B cell (primary cell): Measurements from ENCODE around the gene TOP2B. TPM values are rescaled to one million over a fixed set of nuclear protein-coding genes. Genes with fewer than 3 reads are reported as not detected.

ENCODE experiments used
- ATAC-seq: fragments of 200-7000 bp; cut with Tn5 transposase; one replicate; pipeline ENCODE4 v1.10.0; 2021; ENCODE audit warnings: low read depth, mild to moderate bottlenecking, moderate number of reproducible peaks, moderate library complexity
- CTCF ChIA-PET: fragments of 350-600 bp; sonication (Branson Sonifier 250); formaldehyde crosslinking; loops from one replicate; lab custom pipeline; 2021; ENCODE audit warnings: antibody characterized with exemption, inconsistent platforms; lab: Charles Lee
- POLR2A ChIA-PET: fragments of 350-600 bp; sonication (Branson Sonifier 250); formaldehyde crosslinking; loops from one replicate; lab custom pipeline; 2021; ENCODE audit warnings: antibody characterized with exemption; lab: Charles Lee
- DNase-seq: peaks from one replicate; pipeline ENCODE4 v3.0.0; 2013
- H2AFZ ChIP-seq: 2 replicates; pipeline ENCODE4 v1.6.1; 2012; ENCODE audit warnings: mild to moderate bottlenecking, low read depth, low read length; ENCODE audit not compliant: insufficient read depth, poor library complexity, severe bottlenecking
- H3K27ac ChIP-seq, 2 donors: 1 replicate in 1 of 2; 2 replicates in 1 of 2; pipeline ENCODE4 v1.5.1; 2012 to 2013; ENCODE audit warnings: low read length in 2 of 2, mild to moderate bottlenecking in 2 of 2, moderate library complexity in 1 of 2
- H3K27me3 ChIP-seq, 4 experiments: fragments of 200-600 bp in 1 of 4; sonication (generic) in 1 of 4; replicated peaks in 1 of 4; 1 replicate in 2 of 4; 2 replicates in 2 of 4; pipeline versions ENCODE4 v1.6.1 to v1.7.0; 2013 to 2016; ENCODE audit warnings: low read length in 3 of 4, mild to moderate bottlenecking in 2 of 4, mixed read lengths in 1 of 4, moderate library complexity in 1 of 4; ENCODE audit not compliant: insufficient read depth in 4 of 4, control insufficient read depth in 3 of 4; ENCODE audit errors: control extremely low read depth in 1 of 4
- H3K36me3 ChIP-seq, 2 experiments: replicated peaks in 1 of 2; 1 replicate in 1 of 2; 2 replicates in 1 of 2; pipeline versions ENCODE4 v1.6.1 to v1.7.1; 2013; ENCODE audit warnings: low read length in 1 of 2; ENCODE audit not compliant: insufficient read depth in 2 of 2, control insufficient read depth in 1 of 2; ENCODE audit errors: control extremely low read depth in 1 of 2, extremely low read depth in 1 of 2
- H3K4me1 ChIP-seq, 2 donors: fragments of 200-600 bp in 1 of 2; sonication (generic) in 1 of 2; 1 replicate in 1 of 2; 2 replicates in 1 of 2; pipeline versions ENCODE4 v1.5.1 to v1.6.1; 2013 to 2017; ENCODE audit warnings: low read length in 2 of 2; ENCODE audit not compliant: control insufficient read depth in 2 of 2, insufficient read depth in 2 of 2
- H3K4me2 ChIP-seq: replicated peaks from 2 replicates; pipeline ENCODE3; 2012; ENCODE audit warnings: mild to moderate bottlenecking, low read depth, low read length; ENCODE audit not compliant: poor library complexity, severe bottlenecking
- H3K4me3 ChIP-seq, 5 experiments: fragments of 200-600 bp in 1 of 5; sonication (generic) in 1 of 5; 1 replicate in 3 of 5; 2 replicates in 2 of 5; pipeline versions ENCODE4 v1.5.1 to v1.7.0; 2011 to 2016; ENCODE audit warnings: low read length in 4 of 5, mild to moderate bottlenecking in 4 of 5, low read depth in 2 of 5, control low read depth in 1 of 5, moderate library complexity in 1 of 5; ENCODE audit not compliant: insufficient read depth in 1 of 5; ENCODE audit errors: control extremely low read depth in 1 of 5, extremely low read depth in 1 of 5
- H3K79me2 ChIP-seq: fragments of 200-600 bp; sonication (generic); one replicate; pipeline ENCODE4 v1.6.0; 2016; ENCODE audit warnings: low read length; ENCODE audit not compliant: control insufficient read depth, insufficient read depth
- H3K9ac ChIP-seq: fragments of 200-600 bp; sonication (generic); 2 replicates; pipeline ENCODE4 v1.6.1; 2017; ENCODE audit warnings: mild to moderate bottlenecking, low read length, moderate library complexity
- H3K9me3 ChIP-seq, 3 donors: one replicate each; pipeline versions ENCODE4 v1.6.1 to v1.7.1; 2013; ENCODE audit warnings: low read length in 2 of 3; ENCODE audit not compliant: control insufficient read depth in 2 of 3, insufficient read depth in 1 of 3; ENCODE audit errors: control extremely low read depth in 1 of 3
- H4K20me1 ChIP-seq: 2 replicates; pipeline ENCODE4 v1.6.0; 2012; ENCODE audit warnings: mild to moderate bottlenecking, low read length; ENCODE audit not compliant: insufficient read depth, control insufficient read depth, poor library complexity, severe bottlenecking
- H3K27ac Mint-ChIP-seq: one replicate; pipeline ENCODE4 v1.8.0; 2021; ENCODE audit warnings: mixed read lengths
- H3K27me3 Mint-ChIP-seq: one replicate; pipeline ENCODE4 v1.8.0; 2021; ENCODE audit warnings: mixed read lengths
- H3K4me1 Mint-ChIP-seq: one replicate; pipeline ENCODE4 v1.8.0; 2021; ENCODE audit warnings: mixed read lengths
- H3K4me3 Mint-ChIP-seq: one replicate; pipeline ENCODE4 v1.8.0; 2021; ENCODE audit warnings: mixed read lengths
- H3K9me3 Mint-ChIP-seq: one replicate; pipeline ENCODE4 v1.8.0; 2022; ENCODE audit warnings: mixed read lengths; ENCODE audit not compliant: insufficient read depth
- CTCF ChIP-seq: fragments of 200-600 bp; IDR thresholded peaks from one replicate; pipeline ENCODE4 v1.8.0; 2022; ENCODE audit warnings: antibody characterized with exemption, mild to moderate bottlenecking
- EZH2 ChIP-seq: IDR thresholded peaks from 2 replicates; pipeline ENCODE4 v1.6.1; 2012; ENCODE audit warnings: borderline replicate concordance, low read depth, mild to moderate bottlenecking, moderate library complexity, low read length; ENCODE audit not compliant: insufficient read depth, poor library complexity, severe bottlenecking
- WGBS: methylation state at CpG from one replicate; pipeline ENCODE4 v1.1.5; 2013; ENCODE audit warnings: missing lambda C conversion rate; ENCODE audit not compliant: insufficient coverage; 5-methylcytosine and 5-hydroxymethylcytosine counted together
- intact Hi-C: fragments of 100-400 bp; cut with micrococcal nuclease; formaldehyde crosslinking; loops from one replicate; pipeline ENCODE4 v1.10.0; 2022
- polyA plus RNA-seq: library from polyadenylated mRNA; depleted of rRNA; stranded (reverse); fragments of >200 nt; gene quantifications from 2 replicates; pipeline ENCODE4 v1.2.3, GENCODE V29; 2012
- total RNA-seq, 2 donors: library from RNA; stranded (reverse); fragments of 120-200 nt in 1 of 2; gene quantifications; 1 replicate in 1 of 2; 2 replicates in 1 of 2; pipeline versions ENCODE4 v1.2.3 to v1.2.4, GENCODE V29; 2013 to 2022

Gene TOP2B
- total and polyA plus RNA-seq, 2 donors (not counting 1 experiment from before 2014, with no cell fraction given): 22.2 to 149 TPM

DNA sequence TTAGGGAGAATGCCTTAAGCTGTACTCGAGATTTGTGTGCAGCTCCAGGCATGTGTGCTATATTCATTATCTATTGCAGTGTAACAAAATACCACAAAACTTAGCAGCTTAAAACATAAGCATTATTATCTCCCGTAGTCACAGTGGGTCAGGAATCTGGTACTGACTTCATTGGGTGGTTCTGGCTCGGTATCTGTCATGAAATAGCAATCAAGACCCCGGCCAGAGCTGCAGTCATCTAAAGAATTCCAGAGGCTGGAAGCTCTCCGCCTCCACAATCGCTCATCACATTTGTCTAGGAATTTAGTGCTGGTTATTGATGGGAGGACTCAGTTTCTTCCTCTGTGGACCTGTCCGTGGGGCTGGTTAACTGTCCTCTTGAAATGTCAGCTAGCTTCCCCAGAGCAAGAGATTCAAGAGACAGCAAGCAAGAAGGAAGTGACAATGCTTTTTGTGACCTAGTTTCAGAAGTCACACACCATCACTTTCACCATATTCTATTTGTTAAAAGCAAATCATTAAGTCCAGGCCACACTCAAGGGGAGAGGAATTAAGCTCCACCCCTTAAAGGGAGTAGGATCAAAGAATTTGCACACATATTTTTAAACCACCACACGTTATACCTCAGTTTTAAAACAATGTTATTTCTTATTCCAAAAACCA lies 76.1 kb downstream of the TOP2B start:
- Mint-ChIP-seq H3K4me1 (no peaks in the 10 kb centered on the region), H3K27me3 (no peaks in the 10 kb centered on the region), H3K27ac (no peak overlapping the region), H3K4me3 (no peak overlapping the region), H3K9me3 (no peaks in the 10 kb centered on the region)
- H3K4me1 ChIP-seq: no peaks in the 10 kb centered on the region
- no peaks in the 10 kb centered on the region for H3K27me3 ChIP-seq
- no peak overlapping the region for H3K4me3 ChIP-seq
- H3K9ac ChIP-seq: no peak overlapping the region
- DNase-seq: no peak
- 100% methylated on average over 5 of the region's 8 CpGs for WGBS
- no peak overlapping the region for H3K27ac ChIP-seq
- no peaks in the 10 kb centered on the region for H4K20me1 ChIP-seq
- CTCF ChIA-PET: no interaction called here
- POLR2A ChIA-PET: no interaction called here
- H3K4me2 ChIP-seq: no peak overlapping the region
- ATAC-seq: no peak
- H3K36me3 ChIP-seq: no peaks in the 10 kb centered on the region
- TF ChIP-seq EZH2 (no peak), CTCF (no peak)
- intact Hi-C loops: no loop called here
- H2AFZ ChIP-seq: no peak overlapping the region
- H3K79me2 ChIP-seq: no peaks in the 10 kb centered on the region
- no peaks in the 10 kb centered on the region for H3K9me3 ChIP-seq

DNA sequence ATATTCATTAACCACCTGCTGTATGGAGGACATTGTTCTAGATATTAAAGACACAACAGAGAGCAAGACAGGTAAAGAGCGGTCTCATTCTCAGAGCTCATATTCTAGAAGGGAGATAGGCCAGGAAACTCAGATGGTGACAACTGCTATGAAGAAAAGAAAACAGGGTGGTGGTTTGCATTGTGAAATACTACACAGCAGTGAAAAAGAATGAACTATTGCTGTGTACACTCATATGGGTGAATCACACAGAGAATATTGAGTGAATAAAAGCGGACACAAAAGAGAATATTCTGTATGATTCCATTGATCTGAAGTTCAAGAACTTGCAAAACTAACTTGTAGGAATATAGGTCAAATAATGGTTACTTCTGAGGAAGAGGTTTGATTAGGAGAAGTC lies 76.7 kb downstream of the TOP2B start:
- CTCF ChIA-PET: no interaction called here
- no peak overlapping the region for H3K9ac ChIP-seq
- H3K79me2 ChIP-seq: no peaks in the 10 kb centered on the region
- DNase-seq (no peak), ATAC-seq (no peak)
- H3K4me1 ChIP-seq: no peaks in the 10 kb centered on the region
- intact Hi-C loops: no loop called here
- no peak overlapping the region for H3K27ac Mint-ChIP-seq
- TF ChIP-seq EZH2 (no peak), CTCF (no peak)
- H3K27me3 ChIP-seq: no peaks in the 10 kb centered on the region
- POLR2A ChIA-PET: no interaction called here
- H3K4me3 Mint-ChIP-seq: no peak overlapping the region
- H3K9me3 ChIP-seq: no peaks in the 10 kb centered on the region
- WGBS: 100% methylated on average over 1 of the region's 2 CpGs
- H3K4me1 Mint-ChIP-seq: no peaks in the 10 kb centered on the region
- no peak overlapping the region for H3K4me2 ChIP-seq
- no peak overlapping the region for H3K4me3 ChIP-seq
- H4K20me1 ChIP-seq: no peaks in the 10 kb centered on the region
- H3K27me3 Mint-ChIP-seq: peaks cover 4% of the 10 kb centered on the region
- H3K27ac ChIP-seq: no peak overlapping the region
- H3K36me3 ChIP-seq: no peaks in the 10 kb centered on the region
- H2AFZ ChIP-seq: no peak overlapping the region
- H3K9me3 Mint-ChIP-seq: no peaks in the 10 kb centered on the region
